GM12875 (cell line): ENCODE measurements around the gene PDCD1.

Source experiments
- H3K4me3 ChIP-seq: one replicate; pipeline ENCODE4 v1.5.1; 2011; ENCODE audit warnings: low read depth, low read length, control low read depth
- CTCF ChIP-seq: IDR thresholded peaks from 2 replicates; pipeline ENCODE4 v1.5.1; 2011; ENCODE audit warnings: low read depth, mild to moderate bottlenecking, control low read depth, inconsistent platforms, low read length, moderate library complexity, borderline replicate concordance; ENCODE audit not compliant: insufficient read depth

Gene PDCD1

GRCh38 chr2:241851325-241852115, 7.2 kb downstream of the PDCD1 start:
- TF ChIP-seq CTCF, result no peak
- H3K4me3 ChIP-seq, result no peak overlapping the region

DNA sequence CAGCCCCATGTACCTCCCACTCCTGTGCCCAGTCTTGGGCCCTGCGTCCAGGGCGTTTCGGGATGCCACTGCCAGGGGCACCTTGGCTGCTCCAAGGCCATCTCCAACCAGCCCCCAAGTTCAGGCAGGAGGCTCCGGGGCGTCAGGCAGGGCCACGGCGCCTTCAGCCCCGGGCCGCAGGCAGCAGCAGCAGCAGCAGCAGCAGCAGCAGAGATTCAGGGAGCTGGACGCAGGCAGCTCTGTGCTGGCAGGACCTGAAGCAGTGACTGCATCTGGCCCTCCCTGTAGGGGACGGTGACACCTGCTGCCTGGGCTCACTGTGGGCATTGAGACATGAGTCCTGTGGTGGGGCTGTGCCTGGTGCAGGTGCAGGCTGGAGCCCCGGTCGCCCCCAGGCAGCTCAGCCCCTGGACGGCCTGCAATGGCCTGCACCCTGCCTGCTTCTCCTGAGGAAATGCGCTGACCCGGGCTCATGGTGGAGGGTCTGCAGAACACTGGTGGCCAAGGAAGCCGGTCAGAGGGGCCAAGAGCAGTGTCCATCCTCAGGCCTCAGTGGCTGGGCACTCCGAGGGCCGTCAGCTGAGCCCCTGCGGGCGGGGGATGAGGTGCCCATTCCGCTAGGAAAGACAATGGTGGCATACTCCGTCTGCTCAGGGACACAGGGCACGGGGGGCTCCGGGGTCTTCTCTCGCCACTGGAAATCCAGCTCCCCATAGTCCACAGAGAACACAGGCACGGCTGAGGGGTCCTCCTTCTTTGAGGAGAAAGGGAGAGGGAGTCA, 8.0 kb downstream of the PDCD1 start:
- H3K4me3 ChIP-seq, result no peak overlapping the region
- TF ChIP-seq CTCF, result no peak

DNA sequence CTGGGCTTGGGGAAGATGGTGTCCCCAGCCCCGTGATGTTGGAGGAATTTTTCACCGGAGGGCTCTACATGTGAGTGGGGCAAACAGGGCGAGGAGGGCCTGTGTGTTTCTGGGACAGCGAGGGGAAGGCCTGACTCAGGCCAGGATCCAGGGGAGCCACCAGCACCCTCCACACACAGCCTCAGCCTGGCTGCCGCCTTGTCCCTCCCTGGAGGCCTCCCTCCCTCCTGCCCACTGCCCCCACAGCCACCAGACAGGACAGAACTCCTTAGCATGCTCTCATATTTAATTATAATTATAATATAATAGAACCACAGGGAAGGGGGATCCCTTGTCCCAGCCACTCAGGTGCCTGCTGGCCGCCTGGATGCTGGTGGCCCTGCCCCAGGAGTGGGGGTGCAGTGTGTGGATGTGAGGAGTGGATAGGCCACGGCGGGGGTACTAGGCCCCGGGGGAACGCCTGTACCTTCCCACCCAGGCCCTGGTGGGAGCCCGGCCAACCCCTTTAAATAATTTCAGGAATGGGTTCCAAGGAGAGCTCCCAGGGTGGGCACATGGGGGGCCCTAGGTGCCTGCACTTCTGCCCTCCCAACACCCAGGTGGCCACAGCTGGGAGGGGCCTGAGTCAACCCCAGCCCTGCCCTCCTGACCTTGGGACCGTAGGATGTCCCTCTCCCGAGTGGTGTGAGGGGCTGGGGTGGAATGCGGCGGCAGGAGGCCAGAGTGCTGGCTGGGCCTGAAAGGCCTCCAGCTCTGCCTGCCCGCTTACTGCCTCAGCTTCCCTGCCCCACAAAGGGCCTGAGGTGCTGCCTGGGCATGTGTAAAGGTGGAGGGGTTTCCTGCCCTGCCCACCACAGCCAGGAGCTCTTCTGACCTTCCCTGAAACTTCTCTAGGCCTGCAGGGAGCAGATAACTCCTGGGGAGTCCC, 8.8 kb downstream of the PDCD1 start:
- no peak overlapping the region for H3K4me3 ChIP-seq
- no peak for TF ChIP-seq CTCF

DNA sequence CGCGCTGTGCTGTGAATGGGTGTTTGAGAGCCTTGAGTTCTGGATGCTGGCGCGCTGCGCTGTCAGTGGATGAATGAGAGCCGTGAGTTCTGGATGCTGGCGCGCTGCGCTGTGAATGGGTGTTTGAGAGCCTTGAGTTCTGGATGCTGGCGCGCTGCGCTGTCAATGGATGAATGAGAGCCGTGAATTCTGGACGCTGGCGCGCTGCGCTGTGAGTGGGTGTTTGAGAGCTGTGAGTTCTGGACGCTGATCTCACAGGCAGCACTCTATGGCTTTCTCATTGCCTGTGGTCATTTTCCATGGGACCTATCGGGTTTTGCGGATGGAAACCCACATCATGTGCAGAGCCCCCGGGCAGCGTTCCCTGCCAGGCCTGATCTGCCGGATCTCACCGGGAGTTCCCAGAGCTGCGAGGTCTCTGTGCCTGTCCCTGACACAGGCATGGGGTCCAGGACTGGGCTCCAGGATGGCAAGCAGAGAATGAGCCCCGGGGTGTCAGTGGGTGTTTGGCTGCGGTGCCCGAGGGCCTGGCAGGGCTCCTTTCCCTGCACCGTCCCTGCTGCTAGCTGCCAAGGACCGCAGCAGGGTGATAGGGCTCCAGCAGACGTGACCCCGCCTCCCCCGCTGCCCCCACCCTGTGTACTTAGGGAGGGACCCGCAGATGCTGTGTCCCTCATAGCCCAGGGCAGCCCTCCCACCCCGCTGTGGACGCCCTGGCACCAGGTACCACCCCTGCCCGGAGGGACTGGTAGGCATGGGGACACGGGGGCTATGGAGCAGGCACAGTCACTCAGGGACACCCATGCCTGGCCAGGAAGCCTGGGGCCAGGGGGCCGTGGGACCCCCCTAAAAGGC, 9.7 kb downstream of the PDCD1 start:
- TF ChIP-seq CTCF, result no peak

DNA sequence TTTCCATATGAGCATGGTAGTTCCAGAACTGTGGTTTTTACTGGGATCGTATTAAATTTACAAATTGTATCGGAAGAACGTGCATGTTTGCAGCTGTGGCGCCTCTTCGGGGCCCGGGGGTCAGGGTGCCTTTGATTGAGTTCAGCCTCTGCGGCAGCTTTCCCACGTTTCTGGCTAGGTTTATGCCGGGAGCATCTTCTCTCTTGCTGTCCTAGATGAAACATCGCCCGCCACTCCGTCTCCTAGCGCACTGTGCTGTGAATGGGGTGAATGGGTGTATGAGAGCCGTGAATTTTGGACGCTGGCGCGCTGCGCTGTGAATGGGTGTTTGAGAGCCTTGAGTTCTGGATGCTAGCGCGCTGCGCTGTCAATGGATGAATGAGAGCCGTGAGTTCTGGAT, 12.3 kb downstream of the PDCD1 start:
- H3K4me3 ChIP-seq, result no peak overlapping the region
- TF ChIP-seq CTCF, result no peak

More for the DNA sequence above, 9.7 kb downstream of the PDCD1 start:
- no peak overlapping the region for H3K4me3 ChIP-seq

DNA sequence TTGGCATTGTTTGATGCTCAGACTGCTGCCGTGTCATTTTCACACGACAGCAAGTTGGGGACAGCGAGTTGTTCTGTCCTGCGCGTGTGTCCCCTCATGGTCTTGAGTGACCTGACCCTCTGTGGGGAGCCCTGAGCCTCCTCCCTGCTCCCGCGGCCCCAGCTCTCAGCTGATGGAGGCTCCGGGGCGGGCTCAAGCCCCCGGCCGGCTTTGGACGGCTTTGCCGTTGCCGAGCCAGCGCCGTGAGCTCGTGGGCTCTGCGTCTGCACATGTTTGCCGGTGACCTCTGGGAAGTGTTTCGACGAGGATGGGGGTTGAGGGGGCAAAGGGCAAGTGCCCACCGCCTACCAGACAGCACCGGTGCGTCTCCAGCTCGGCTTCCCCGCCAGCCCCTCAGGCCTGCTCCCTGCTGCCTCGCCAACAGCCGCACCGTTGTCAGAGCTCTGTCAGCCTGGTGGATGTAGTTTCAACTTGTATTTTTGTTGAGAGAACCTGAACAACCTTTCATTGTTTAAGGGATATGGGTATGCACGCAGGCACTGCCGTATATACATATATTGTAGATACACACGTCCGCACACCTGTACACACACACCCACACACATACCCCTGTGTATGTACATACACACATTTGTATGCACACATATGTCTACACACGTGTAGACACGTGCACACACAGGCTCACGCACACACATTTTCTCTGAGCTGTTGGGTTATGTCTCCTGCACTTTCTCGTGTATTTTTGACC, 13.7 kb downstream of the PDCD1 start:
- TF ChIP-seq CTCF, result no peak
- no peak overlapping the region for H3K4me3 ChIP-seq
